Hepatocyte (in vitro differentiated cells): ENCODE measurements around the gene TGFBR3L.

Experiments used
- EZH2 ChIP-seq: fragments of 200-600 bp; sonication (generic); IDR thresholded peaks from 2 replicates; pipeline ENCODE4 v1.6.1; 2016; ENCODE audit warnings: antibody characterized with exemption, mild to moderate bottlenecking, borderline replicate concordance
- TF ChIP-seq, protein P1 (sequence below): fragments of 200-600 bp; sonication (generic); IDR thresholded peaks from 2 replicates; pipeline ENCODE4 v1.5.1; 2016; ENCODE audit warnings: antibody characterized with exemption, mild to moderate bottlenecking; ENCODE audit not compliant: poor library complexity

DNA sequence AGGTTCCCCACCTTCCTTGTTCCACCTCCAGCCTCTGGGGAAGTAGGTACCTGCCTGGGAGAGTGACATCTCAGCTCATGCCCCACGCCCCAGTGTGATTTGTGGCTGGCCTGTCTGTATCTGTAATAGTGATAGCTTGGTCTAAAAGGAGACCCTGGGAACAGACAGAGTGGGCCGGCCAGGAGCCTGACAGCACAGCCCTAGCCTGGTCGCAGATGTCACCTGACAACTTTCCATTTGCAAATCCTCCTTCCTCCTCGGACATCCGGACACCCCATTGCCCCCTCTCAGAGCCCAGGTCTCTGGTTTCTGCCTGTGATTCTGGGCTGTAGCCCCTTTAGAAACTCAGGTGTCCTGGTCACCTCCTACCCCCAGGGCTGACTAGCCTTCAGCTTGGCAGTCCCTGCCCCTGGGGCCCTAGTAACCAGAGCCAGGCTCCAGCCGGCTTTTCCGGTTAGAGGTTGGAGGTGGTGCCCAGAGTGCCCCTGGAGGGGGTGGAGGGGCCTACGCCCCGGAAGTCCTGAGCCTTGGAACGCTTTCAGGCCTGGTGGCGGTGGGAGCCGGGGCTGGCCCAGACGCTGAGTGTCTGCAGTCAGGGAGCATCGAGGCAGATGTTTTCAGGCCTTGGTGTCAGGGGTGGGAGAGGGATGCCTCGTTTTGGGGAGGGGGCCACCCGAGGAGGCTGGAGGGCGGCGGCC, 19.9 kb upstream of the TGFBR3L start:
- TF ChIP-seq, protein P1, sequence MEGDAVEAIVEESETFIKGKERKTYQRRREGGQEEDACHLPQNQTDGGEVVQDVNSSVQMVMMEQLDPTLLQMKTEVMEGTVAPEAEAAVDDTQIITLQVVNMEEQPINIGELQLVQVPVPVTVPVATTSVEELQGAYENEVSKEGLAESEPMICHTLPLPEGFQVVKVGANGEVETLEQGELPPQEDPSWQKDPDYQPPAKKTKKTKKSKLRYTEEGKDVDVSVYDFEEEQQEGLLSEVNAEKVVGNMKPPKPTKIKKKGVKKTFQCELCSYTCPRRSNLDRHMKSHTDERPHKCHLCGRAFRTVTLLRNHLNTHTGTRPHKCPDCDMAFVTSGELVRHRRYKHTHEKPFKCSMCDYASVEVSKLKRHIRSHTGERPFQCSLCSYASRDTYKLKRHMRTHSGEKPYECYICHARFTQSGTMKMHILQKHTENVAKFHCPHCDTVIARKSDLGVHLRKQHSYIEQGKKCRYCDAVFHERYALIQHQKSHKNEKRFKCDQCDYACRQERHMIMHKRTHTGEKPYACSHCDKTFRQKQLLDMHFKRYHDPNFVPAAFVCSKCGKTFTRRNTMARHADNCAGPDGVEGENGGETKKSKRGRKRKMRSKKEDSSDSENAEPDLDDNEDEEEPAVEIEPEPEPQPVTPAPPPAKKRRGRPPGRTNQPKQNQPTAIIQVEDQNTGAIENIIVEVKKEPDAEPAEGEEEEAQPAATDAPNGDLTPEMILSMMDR: no peak
- no peak for TF ChIP-seq EZH2
